ENCODE results near the gene SWSAP1. TPM values are rescaled to one million over a fixed set of nuclear protein-coding genes. Genes with fewer than 3 reads are reported as not detected.

Gene SWSAP1
- total RNA-seq, 1 experiment from 2014 or later, result 3.0 TPM

DNA sequence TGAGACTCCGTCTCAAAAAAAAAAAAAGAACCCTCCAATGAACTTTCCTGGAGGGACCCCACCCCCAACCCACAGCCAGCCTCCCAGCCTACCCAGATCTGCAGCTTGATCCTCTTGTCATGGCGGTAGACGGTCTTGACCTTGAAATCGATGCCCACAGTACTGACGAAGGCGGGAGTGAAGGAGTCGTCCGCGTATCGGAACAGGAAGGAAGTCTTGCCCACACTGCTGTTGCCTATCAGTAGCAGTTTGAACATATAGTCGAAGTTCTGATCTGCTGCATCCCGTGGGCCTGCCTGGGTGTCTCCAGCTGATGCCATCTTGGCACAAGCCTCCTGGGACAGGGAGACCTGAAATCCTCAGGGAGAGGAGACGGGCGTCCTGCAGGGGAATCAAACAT, 37.4 kb upstream of the SWSAP1 start:
- no peak for ATAC-seq
- Mint-ChIP-seq H3K27me3 (ENCODE audit: low read depth) (no peaks in the 10 kb centered on the region), H3K4me3 (no peak overlapping the region), H3K36me3 (peaks cover 21% of the 10 kb centered on the region), H3K4me1 (peaks cover 7% of the 10 kb centered on the region), H3K9me3 (no peaks in the 10 kb centered on the region), H3K27ac (no peak overlapping the region)
- CTCF ChIA-PET, result no interaction called here
- TF ChIP-seq ZNF138 (CRISPR knock-in tag; conservative IDR thresholded peaks at IDR 0.05) (no peak), NFE2L1 (CRISPR knock-in tag; IDR thresholded peaks at IDR 0.05) (no peak), JAZF1 (CRISPR knock-in tag; IDR thresholded peaks at IDR 0.05) (no peak), FOXP1 (CRISPR knock-in tag; IDR thresholded peaks at IDR 0.05; ENCODE audit: borderline replicate concordance) (no peak), FOXK1 (CRISPR knock-in tag; IDR thresholded peaks at IDR 0.05) (no peak), ZNF396 (CRISPR knock-in tag; IDR thresholded peaks at IDR 0.05; ENCODE audit: borderline replicate concordance) (no peak), ZBTB21 (CRISPR knock-in tag; IDR thresholded peaks at IDR 0.05; ENCODE audit: borderline replicate concordance) (no peak), TEAD4 (CRISPR knock-in tag; IDR thresholded peaks at IDR 0.05) (no peak)
- TF ChIP-seq, protein P1, sequence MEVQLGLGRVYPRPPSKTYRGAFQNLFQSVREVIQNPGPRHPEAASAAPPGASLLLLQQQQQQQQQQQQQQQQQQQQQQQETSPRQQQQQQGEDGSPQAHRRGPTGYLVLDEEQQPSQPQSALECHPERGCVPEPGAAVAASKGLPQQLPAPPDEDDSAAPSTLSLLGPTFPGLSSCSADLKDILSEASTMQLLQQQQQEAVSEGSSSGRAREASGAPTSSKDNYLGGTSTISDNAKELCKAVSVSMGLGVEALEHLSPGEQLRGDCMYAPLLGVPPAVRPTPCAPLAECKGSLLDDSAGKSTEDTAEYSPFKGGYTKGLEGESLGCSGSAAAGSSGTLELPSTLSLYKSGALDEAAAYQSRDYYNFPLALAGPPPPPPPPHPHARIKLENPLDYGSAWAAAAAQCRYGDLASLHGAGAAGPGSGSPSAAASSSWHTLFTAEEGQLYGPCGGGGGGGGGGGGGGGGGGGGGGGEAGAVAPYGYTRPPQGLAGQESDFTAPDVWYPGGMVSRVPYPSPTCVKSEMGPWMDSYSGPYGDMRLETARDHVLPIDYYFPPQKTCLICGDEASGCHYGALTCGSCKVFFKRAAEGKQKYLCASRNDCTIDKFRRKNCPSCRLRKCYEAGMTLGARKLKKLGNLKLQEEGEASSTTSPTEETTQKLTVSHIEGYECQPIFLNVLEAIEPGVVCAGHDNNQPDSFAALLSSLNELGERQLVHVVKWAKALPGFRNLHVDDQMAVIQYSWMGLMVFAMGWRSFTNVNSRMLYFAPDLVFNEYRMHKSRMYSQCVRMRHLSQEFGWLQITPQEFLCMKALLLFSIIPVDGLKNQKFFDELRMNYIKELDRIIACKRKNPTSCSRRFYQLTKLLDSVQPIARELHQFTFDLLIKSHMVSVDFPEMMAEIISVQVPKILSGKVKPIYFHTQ (CRISPR knock-in tag; IDR thresholded peaks at IDR 0.05), result no peak
- TF ChIP-seq, protein P2, sequence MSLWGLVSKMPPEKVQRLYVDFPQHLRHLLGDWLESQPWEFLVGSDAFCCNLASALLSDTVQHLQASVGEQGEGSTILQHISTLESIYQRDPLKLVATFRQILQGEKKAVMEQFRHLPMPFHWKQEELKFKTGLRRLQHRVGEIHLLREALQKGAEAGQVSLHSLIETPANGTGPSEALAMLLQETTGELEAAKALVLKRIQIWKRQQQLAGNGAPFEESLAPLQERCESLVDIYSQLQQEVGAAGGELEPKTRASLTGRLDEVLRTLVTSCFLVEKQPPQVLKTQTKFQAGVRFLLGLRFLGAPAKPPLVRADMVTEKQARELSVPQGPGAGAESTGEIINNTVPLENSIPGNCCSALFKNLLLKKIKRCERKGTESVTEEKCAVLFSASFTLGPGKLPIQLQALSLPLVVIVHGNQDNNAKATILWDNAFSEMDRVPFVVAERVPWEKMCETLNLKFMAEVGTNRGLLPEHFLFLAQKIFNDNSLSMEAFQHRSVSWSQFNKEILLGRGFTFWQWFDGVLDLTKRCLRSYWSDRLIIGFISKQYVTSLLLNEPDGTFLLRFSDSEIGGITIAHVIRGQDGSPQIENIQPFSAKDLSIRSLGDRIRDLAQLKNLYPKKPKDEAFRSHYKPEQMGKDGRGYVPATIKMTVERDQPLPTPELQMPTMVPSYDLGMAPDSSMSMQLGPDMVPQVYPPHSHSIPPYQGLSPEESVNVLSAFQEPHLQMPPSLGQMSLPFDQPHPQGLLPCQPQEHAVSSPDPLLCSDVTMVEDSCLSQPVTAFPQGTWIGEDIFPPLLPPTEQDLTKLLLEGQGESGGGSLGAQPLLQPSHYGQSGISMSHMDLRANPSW (CRISPR knock-in tag; conservative IDR thresholded peaks at IDR 0.05; ENCODE audit: low read depth), result no peak
- TF ChIP-seq, protein P3, sequence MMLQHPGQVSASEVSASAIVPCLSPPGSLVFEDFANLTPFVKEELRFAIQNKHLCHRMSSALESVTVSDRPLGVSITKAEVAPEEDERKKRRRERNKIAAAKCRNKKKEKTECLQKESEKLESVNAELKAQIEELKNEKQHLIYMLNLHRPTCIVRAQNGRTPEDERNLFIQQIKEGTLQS (CRISPR knock-in tag; conservative IDR thresholded peaks at IDR 0.05), result no peak
- TF ChIP-seq, protein P4, sequence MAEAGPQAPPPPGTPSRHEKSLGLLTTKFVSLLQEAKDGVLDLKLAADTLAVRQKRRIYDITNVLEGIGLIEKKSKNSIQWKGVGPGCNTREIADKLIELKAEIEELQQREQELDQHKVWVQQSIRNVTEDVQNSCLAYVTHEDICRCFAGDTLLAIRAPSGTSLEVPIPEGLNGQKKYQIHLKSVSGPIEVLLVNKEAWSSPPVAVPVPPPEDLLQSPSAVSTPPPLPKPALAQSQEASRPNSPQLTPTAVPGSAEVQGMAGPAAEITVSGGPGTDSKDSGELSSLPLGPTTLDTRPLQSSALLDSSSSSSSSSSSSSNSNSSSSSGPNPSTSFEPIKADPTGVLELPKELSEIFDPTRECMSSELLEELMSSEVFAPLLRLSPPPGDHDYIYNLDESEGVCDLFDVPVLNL (CRISPR knock-in tag; IDR thresholded peaks at IDR 0.05; ENCODE audit: borderline replicate concordance, low read depth), result no peak
- TF ChIP-seq, protein P5, sequence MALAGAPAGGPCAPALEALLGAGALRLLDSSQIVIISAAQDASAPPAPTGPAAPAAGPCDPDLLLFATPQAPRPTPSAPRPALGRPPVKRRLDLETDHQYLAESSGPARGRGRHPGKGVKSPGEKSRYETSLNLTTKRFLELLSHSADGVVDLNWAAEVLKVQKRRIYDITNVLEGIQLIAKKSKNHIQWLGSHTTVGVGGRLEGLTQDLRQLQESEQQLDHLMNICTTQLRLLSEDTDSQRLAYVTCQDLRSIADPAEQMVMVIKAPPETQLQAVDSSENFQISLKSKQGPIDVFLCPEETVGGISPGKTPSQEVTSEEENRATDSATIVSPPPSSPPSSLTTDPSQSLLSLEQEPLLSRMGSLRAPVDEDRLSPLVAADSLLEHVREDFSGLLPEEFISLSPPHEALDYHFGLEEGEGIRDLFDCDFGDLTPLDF (CRISPR knock-in tag; IDR thresholded peaks at IDR 0.05), result no peak
- TF ChIP-seq, protein P6, sequence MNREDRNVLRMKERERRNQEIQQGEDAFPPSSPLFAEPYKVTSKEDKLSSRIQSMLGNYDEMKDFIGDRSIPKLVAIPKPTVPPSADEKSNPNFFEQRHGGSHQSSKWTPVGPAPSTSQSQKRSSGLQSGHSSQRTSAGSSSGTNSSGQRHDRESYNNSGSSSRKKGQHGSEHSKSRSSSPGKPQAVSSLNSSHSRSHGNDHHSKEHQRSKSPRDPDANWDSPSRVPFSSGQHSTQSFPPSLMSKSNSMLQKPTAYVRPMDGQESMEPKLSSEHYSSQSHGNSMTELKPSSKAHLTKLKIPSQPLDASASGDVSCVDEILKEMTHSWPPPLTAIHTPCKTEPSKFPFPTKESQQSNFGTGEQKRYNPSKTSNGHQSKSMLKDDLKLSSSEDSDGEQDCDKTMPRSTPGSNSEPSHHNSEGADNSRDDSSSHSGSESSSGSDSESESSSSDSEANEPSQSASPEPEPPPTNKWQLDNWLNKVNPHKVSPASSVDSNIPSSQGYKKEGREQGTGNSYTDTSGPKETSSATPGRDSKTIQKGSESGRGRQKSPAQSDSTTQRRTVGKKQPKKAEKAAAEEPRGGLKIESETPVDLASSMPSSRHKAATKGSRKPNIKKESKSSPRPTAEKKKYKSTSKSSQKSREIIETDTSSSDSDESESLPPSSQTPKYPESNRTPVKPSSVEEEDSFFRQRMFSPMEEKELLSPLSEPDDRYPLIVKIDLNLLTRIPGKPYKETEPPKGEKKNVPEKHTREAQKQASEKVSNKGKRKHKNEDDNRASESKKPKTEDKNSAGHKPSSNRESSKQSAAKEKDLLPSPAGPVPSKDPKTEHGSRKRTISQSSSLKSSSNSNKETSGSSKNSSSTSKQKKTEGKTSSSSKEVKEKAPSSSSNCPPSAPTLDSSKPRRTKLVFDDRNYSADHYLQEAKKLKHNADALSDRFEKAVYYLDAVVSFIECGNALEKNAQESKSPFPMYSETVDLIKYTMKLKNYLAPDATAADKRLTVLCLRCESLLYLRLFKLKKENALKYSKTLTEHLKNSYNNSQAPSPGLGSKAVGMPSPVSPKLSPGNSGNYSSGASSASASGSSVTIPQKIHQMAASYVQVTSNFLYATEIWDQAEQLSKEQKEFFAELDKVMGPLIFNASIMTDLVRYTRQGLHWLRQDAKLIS (CRISPR knock-in tag; IDR thresholded peaks at IDR 0.05; ENCODE audit: borderline replicate concordance), result no peak
- POLR2A ChIA-PET, result no interaction called here
- no peak for DNase-seq (ENCODE audit: low spot score)

Data from WTC11 (cell line).